ENCODE measurements around the gene GPR148. TPM values are rescaled to one million over a fixed set of nuclear protein-coding genes. Genes with fewer than 3 reads are reported as not detected.

GPR148 gene
- total and polyA plus RNA-seq, 2 donors (not counting 1 experiment from before 2014, with no cell fraction given): not detected

DNA sequence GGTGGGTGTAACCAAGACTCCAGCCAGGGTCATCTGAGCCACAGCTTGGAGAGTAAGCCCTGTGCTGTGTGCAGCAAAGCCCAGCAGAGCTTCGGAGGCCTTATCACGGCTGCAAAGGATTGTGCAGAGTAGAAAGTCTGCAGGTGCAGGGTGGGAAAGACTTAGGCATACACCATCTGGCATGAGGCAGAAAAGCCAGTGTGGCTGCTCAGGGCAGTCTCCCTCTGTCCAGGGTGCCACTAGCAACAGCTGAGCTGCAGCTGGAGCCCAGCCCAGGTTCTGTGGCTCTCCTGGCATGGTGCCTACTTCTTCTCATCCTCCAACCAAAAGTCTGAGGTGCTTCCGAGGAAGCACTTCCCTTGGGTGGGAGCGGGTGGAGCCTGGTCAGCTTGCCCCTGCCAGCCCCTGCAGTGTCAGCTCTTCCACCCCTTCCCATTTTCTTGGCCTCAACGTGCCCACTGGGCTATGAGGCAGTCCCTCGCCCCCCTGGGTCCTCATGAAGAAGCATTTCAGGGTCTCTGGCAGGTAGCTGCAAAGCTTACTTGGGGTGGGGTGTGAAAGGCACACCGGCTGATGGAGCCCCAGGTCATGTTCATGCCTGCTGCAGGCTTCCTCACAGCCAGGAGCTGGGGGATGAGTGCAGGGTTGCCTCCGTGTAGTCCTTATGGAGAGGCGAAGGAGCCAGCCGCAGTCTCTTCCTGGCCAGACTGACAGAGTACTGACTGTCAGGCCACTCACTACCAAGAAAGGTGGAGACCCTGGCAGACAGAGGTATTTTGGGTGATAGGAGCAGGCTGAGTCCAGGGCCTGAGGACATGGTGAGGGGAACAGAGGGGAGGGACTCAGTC, 31.3 kb downstream of the GPR148 start:
- peak in 1 of 2 donors; percentile 5 for DNase-seq (ENCODE audit: low read depth in 2 of 2)
- Histone ChIP-seq H3K79me2 (ENCODE audit: control insufficient read depth, insufficient read depth, low read length) (no peaks in the 10 kb centered on the region), H3K36me3 (ENCODE audit: control insufficient read depth, insufficient read depth, low read length) (no peaks in the 10 kb centered on the region), H3K4me1 (ENCODE audit: control insufficient read depth, extremely low read depth, insufficient read depth, low read length) (no peaks in the 10 kb centered on the region), H3K27ac (ENCODE audit: insufficient read depth, low read length) (no peak overlapping the region), H3K9me3 (ENCODE audit: control insufficient read depth, insufficient read depth, low read depth, low read length) (no peaks in the 10 kb centered on the region), H3K9ac (ENCODE audit: insufficient read depth, low read length) (no peak overlapping the region), H2AFZ (ENCODE audit: low read length) (no peak overlapping the region), H4K20me1 (ENCODE audit: control insufficient read depth, extremely low read depth, insufficient read depth, low read length) (no peaks in the 10 kb centered on the region), H3K4me3 (replicated peaks in 1 of 4; ENCODE audit: control extremely low read depth in 1 of 4, insufficient read depth in 1 of 4, low read depth in 3 of 4, low read length in 4 of 4) (no peak overlapping the region), H3K27me3 (ENCODE audit: control insufficient read depth, insufficient read depth, low read length) (no peaks in the 10 kb centered on the region), H3K4me2 (ENCODE audit: extremely low read depth, insufficient read depth, low read length) (no peak overlapping the region)
- TF ChIP-seq, protein P1, sequence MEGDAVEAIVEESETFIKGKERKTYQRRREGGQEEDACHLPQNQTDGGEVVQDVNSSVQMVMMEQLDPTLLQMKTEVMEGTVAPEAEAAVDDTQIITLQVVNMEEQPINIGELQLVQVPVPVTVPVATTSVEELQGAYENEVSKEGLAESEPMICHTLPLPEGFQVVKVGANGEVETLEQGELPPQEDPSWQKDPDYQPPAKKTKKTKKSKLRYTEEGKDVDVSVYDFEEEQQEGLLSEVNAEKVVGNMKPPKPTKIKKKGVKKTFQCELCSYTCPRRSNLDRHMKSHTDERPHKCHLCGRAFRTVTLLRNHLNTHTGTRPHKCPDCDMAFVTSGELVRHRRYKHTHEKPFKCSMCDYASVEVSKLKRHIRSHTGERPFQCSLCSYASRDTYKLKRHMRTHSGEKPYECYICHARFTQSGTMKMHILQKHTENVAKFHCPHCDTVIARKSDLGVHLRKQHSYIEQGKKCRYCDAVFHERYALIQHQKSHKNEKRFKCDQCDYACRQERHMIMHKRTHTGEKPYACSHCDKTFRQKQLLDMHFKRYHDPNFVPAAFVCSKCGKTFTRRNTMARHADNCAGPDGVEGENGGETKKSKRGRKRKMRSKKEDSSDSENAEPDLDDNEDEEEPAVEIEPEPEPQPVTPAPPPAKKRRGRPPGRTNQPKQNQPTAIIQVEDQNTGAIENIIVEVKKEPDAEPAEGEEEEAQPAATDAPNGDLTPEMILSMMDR (conservative IDR thresholded peaks at IDR 0.05 in 1 of 2, IDR thresholded peaks at IDR 0.05 in 1 of 2; ENCODE audit: low read depth in 1 of 2, low read length in 2 of 2): no peak
- no peak for TF ChIP-seq EZH2 (IDR thresholded peaks at IDR 0.05; ENCODE audit: low read length, missing control alignments)

DNA sequence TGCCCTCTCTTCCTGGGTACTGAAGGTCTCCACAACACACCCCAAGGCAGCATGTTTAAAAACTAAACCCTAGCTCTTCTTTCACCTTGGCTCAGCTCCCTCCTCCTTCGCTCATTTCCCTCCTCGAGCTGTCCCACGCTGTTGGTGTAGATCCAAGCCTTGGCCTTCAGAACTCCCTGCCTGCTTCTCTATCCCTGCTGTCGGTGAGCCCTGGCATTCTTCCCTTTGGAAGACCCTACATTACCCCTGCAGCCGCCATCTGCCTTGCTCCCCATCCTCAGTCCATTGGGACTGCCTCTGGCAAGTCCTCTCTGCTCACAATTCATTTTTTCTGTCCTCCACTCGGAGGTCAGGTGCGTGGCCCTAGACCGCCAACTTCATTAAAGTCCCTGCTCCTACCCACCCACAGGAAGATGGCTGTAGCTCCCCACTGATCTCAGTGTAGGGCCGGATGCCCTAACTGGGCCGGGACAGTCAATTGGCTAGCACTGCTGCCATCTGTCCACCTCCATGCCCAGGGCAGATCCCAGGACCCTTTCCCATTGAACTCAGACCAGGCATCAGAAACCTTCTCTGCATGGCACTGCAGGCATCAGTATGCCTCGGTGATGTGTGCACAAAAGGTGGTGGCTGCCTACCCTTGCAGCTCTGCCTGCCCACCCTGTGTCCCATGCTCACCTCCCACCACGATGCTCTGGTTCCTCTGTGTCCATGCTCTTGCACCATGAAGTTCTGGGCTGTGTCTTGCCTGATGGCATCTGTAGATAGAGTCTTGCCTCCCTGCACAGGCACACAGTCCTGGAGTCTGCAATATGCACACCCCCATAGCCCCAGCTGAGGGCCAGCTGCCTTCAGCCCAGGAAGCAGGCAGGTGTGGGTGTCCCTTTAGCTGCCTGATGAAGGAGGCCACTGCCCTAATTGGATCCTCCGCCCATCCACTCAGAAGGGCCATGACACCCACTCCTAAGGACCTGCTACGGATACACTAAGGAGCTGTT, 32.2 kb downstream of the GPR148 start:
- DNase-seq (ENCODE audit: low read depth in 2 of 2): no peak
- no peaks in the 10 kb centered on the region for H3K4me1 ChIP-seq (ENCODE audit: control insufficient read depth, extremely low read depth, insufficient read depth, low read length)
- no peaks in the 10 kb centered on the region for H3K27me3 ChIP-seq (ENCODE audit: control insufficient read depth, insufficient read depth, low read length)
- no peak overlapping the region for H3K9ac ChIP-seq (ENCODE audit: insufficient read depth, low read length)
- H3K36me3 ChIP-seq (ENCODE audit: control insufficient read depth, insufficient read depth, low read length): no peaks in the 10 kb centered on the region
- H3K4me2 ChIP-seq (ENCODE audit: extremely low read depth, insufficient read depth, low read length): no peak overlapping the region
- no peaks in the 10 kb centered on the region for H4K20me1 ChIP-seq (ENCODE audit: control insufficient read depth, extremely low read depth, insufficient read depth, low read length)
- TF ChIP-seq, protein P1 (conservative IDR thresholded peaks at IDR 0.05 in 1 of 2, IDR thresholded peaks at IDR 0.05 in 1 of 2; ENCODE audit: low read depth in 1 of 2, low read length in 2 of 2): no peak
- no peak for TF ChIP-seq EZH2 (IDR thresholded peaks at IDR 0.05; ENCODE audit: low read length, missing control alignments)
- H3K4me3 ChIP-seq (replicated peaks in 1 of 4; ENCODE audit: control extremely low read depth in 1 of 4, insufficient read depth in 1 of 4, low read depth in 3 of 4, low read length in 4 of 4): no peak overlapping the region
- H3K79me2 ChIP-seq (ENCODE audit: control insufficient read depth, insufficient read depth, low read length): no peaks in the 10 kb centered on the region
- no peak overlapping the region for H3K27ac ChIP-seq (ENCODE audit: insufficient read depth, low read length)
- no peak overlapping the region for H2AFZ ChIP-seq (ENCODE audit: low read length)
- H3K9me3 ChIP-seq (ENCODE audit: control insufficient read depth, insufficient read depth, low read depth, low read length): no peaks in the 10 kb centered on the region

Data from fibroblast of lung (primary cell).